ENCODE data around the gene FCSK.

- TF ChIP-seq CTCF (IDR thresholded peaks at IDR 0.05) (no peak), POLR2A (IDR thresholded peaks at IDR 0.05) (no peak)
Measured at GRCh38 chr16:70493802-70494201, 39.4 kb downstream of the FCSK start.
